Endothelial cell of umbilical vein (primary cell): Measurements from ENCODE around the gene RPSA.

Experiments
- CTCF ChIP-seq, 2 donors: IDR thresholded peaks; 1 replicate in 1 of 2; 2 replicates in 1 of 2; pipeline ENCODE4 v1.5.1; 2011; ENCODE audit warnings: low read length in 2 of 2, mild to moderate bottlenecking in 2 of 2, moderate library complexity in 2 of 2, control low read depth in 1 of 2, inconsistent platforms in 1 of 2, low read depth in 1 of 2; ENCODE audit not compliant: insufficient read depth in 1 of 2; ENCODE audit errors: extremely low read depth in 1 of 2
- EZH2 ChIP-seq: IDR thresholded peaks from 2 replicates; pipeline ENCODE4 v1.6.1; 2012; ENCODE audit warnings: borderline replicate concordance, low read depth, mild to moderate bottlenecking, moderate library complexity, low read length, inconsistent platforms; ENCODE audit not compliant: severe bottlenecking
- FOS ChIP-seq: IDR thresholded peaks from 2 replicates; pipeline ENCODE4 v1.6.1; 2011; ENCODE audit warnings: mild to moderate bottlenecking, low read length, moderate library complexity, borderline replicate concordance; ENCODE audit not compliant: insufficient read depth
- GATA2 ChIP-seq: IDR thresholded peaks from 2 replicates; pipeline ENCODE4 v1.7.0; 2011; ENCODE audit warnings: low read depth, mild to moderate bottlenecking, moderate library complexity, mixed read lengths, low read length; ENCODE audit not compliant: insufficient read length, insufficient read depth
- MYC ChIP-seq: IDR thresholded peaks from one replicate; pipeline ENCODE4 v1.6.1; 2011; ENCODE audit warnings: mild to moderate bottlenecking, low read depth, low read length
- POLR2A ChIP-seq: IDR thresholded peaks from 2 replicates; pipeline ENCODE4 v1.6.1; 2012; ENCODE audit warnings: low read depth, mild to moderate bottlenecking, control low read depth, low read length
- POLR2AphosphoS5 ChIP-seq: IDR thresholded peaks from 2 replicates; pipeline ENCODE4 v1.6.1; 2012; ENCODE audit warnings: low read depth, mild to moderate bottlenecking, control low read depth, low read length, moderate library complexity; ENCODE audit not compliant: insufficient read depth
- TF ChIP-seq, protein P1 (sequence below): IDR thresholded peaks from 2 replicates; pipeline ENCODE4 v1.6.1; 2011; ENCODE audit not compliant: insufficient read depth, insufficient read length

DNA sequence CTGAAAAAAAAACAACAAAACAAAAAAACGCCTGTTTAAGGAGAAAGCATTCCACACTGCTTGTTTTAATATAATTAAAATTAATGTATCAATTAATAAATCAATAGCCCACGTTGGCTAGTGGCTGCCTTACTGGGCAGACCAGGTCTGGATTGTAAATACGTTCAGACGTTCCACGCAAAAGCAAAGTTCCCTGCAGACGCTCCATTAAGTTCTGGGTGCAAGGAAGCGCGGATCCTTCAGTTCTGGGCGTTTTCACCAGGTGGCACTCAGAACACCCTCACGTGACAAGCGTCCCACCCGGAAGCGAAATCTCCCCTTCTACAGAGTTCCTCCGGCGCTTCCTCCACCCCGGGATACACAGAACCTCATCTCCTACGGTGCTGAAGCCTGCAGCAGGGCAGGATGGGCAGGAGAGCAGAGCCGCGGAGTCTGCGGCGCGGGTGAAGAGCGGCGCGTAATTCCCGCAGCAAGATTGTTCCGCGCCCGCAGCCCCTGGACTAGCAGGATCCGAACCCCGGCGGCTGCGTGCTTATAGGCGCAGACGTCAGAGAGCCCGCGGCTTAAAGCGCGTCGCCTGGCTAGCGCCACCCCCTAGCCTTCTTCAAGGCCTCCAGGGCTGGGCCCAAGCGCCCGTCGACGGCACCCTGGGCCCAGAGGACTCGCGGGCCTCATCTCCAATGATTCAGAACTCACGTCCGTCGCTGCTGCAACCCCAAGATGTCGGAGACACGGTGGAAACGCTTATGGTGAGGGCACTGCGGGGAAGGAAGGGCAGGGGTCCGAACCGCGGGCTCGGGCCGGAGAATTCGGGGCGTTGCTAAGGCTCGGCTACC, 23.3 kb upstream of the RPSA start, which contains the start of gene SLC25A38:
- TF ChIP-seq CTCF (IDR thresholded peaks at IDR 0.05; ENCODE audit: extremely low read depth in 1 of 2, insufficient read depth in 1 of 2, low read depth in 1 of 2, low read length in 2 of 2) (peak in 1 of 2 donors; percentile 24), EZH2 (no peak), POLR2AphosphoS5 (peak; percentile 46), POLR2A (peak; percentile 71), FOS (no peak), GATA2 (no peak), MYC (no peak)
- TF ChIP-seq, protein P1, sequence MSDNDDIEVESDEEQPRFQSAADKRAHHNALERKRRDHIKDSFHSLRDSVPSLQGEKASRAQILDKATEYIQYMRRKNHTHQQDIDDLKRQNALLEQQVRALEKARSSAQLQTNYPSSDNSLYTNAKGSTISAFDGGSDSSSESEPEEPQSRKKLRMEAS, result peak; percentile 88
